Astrocyte of the cerebellum (primary cell): Measurements from ENCODE around the gene GAL3ST2.
"Not testable (repeated sequence)": the region's sequence is repeated elsewhere in the genome, so short reads cannot be mapped to it uniquely, and the experiment has no call there.

Experiments
- DNase-seq: peaks from one replicate; pipeline ENCODE4 v3.0.0-alpha.2; 2011; ENCODE audit warnings: low read depth
- H3K4me3 ChIP-seq: 2 replicates; pipeline ENCODE4 v1.5.1; 2011; ENCODE audit warnings: mild to moderate bottlenecking, low read depth, low read length, moderate library complexity
- CTCF ChIP-seq: IDR thresholded peaks from 2 replicates; pipeline ENCODE4 v1.5.1; 2012; ENCODE audit warnings: low read length, low read depth, moderate library complexity, mild to moderate bottlenecking; ENCODE audit errors: missing control alignments
- in situ Hi-C: cut with HindIII; loops from 2 replicates; pipeline ENCODE4 v1.10.0; 2017; ENCODE audit warnings: low sequenced_read_pairs

The GAL3ST2 gene

GRCh38 chr2:241798081-241798630, 21.5 kb downstream of the GAL3ST2 start:
- no peak for DNase-seq
- in situ Hi-C loops: no loop called here
- no peak overlapping the region for H3K4me3 ChIP-seq
- TF ChIP-seq CTCF: no peak

DNA sequence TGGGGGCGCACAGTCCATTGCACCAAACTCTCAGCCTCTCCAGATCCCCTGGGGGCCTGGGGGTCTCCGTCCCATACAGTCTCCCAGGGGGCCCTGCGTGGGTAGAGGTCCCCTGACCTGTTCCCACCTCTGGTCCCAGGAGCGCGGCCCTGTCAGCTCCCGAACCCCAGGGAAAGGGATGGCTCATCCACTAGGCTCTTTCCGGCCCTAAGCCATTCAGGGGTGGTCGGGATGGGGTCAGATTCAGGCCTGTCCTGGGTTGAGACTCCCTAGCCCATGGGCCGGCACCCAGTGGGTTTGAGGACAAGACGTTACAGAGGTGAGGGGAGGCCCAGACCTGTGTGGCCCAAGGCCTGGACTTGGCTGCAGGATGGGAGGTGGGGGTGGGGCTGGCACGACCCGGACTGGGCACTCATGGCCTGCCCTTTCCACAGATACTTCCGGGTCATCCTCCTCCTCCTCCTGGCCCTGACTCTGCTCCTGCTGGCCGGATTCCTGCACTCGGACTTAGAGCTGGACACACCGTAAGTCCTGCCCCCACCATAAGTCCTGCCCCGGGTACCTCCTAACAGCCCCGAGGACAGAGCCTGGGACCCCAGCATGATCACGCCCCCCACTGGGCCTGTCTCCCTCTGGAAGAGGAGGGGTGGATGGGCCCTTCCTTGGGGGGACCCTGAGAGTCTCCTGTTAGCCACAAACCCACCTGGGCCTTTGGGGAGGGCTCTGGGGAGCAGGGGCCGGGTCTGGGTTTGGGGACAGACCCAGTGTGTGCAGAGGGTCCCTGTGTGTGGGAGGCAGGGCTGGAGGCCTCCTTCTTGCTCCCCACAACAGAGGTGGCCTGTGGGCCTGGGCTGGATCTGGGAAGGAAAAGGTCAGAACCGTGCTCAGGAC, 22.3 kb downstream of the GAL3ST2 start:
- no peak for DNase-seq
- no peak for TF ChIP-seq CTCF
- in situ Hi-C loops: no loop called here
- no peak overlapping the region for H3K4me3 ChIP-seq

GRCh38 chr2:241799522-241800197, 23.0 kb downstream of the GAL3ST2 start:
- in situ Hi-C loops: no loop called here

GRCh38 chr2:241800198-241800903, 23.7 kb downstream of the GAL3ST2 start:
- DNase-seq, in situ Hi-C loops, H3K4me3 ChIP-seq: not testable (repeated sequence)

More at GRCh38 chr2:241799522-241800197, 23.0 kb downstream of the GAL3ST2 start:
- H3K4me3 ChIP-seq: no peak overlapping the region
- DNase-seq: no peak
- TF ChIP-seq CTCF: no peak

- in situ Hi-C loops: no loop called here
- DNase-seq: no peak
- TF ChIP-seq CTCF: no peak
- no peak overlapping the region for H3K4me3 ChIP-seq
Observed at GRCh38 chr2:241801611-241802420, 25.2 kb downstream of the GAL3ST2 start.

DNA sequence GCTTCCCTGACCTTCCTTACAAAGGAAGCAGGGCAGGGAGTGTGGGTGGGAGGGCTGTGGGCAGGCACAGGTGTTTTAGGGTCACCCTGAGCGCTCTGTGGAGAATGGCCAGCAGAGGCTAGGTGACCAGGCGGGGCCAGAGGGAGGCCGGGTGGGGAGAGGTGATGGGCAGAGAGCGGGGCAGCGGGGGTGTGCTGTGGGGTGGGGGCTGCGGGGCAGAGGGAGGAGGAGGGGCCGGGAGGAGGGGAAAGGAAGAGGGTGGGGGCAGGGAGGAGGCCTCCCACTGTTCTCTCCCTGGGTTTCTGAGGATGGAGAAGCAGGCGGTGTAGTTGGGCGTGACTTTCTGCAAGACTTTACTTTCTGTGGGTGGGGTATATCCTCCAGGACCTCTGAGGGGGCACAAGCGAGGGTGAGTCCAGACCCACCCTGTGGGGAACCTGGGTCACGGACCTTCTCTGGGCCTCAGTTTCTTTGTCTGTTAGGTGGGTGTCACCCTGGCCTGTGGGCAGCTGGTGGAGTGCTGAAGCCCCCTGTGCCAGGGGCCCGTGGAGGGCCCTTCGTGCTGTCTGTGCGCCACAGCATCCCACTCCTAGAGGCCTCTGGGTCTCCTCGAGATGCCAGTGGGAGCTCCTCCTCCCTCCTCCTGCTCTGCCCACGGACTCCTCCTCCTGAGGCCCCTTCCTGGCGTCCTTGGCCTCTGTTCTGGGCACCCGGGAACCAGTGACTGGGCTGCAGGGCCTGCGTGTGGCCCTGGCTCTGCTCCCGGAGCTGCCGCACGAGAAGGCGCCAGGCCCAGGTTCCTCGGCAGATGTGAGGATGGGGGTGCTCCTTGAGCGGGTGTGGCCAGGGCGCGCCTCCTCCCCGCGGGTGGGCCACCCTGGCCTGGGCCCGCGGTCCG, 26.0 kb downstream of the GAL3ST2 start:
- in situ Hi-C loops: no loop called here
- no peak for DNase-seq
- TF ChIP-seq CTCF: no peak
- peak overlapping the region; percentile 42 for H3K4me3 ChIP-seq
